ENCODE data around the gene TRAPPC12.

The TRAPPC12 gene

GRCh38 chr2:3470856-3471737 lies 91.6 kb downstream of the TRAPPC12 start:
- DNase-seq, result no peak

GRCh38 chr2:3472296-3472695 lies 92.8 kb downstream of the TRAPPC12 start:
- no peak for DNase-seq

DNA sequence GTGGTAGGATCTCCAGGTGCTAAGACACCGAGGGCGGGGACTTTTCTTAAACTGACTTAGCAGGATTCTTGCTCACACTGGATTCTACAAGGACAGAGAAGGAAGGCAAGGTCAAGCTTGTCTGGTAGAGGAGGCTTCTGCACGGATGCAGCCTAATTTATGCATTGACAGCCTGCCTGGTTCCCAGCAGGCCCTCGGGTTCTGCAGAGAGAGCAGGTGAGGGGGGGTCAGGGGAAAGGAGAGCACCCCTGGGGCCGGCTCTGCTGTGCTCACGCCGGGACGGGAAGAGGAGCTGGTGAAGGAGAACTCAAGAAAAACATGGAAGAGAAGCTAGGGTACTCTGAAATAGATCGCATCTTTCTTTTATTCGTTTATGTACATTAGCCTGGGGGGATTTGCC lies 93.5 kb downstream of the TRAPPC12 start:
- no peak for DNase-seq

DNA sequence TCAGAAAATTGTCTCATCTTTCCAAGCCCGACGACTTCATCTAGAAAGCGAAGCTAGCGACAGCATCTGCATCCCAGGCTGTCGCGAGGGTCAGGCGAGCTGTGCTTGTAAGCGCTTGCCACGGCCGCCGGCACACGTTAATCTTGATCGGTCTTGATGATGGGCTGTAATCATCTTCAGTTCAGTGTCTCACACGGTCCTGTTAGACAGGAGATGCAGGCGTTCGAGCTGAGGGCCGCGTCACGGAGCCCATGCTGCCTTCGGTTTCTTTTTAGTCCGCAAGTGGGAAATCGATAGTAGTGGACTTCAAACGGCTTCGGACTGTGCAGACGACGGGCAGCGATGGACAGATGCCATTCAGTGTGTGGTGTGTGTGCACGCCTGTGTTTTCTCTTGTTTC lies 96.3 kb downstream of the TRAPPC12 start:
- no peak for DNase-seq

GRCh38 chr2:3476321-3476984 lies 97.0 kb downstream of the TRAPPC12 start:
- no peak for DNase-seq

GRCh38 chr2:3476985-3477327 lies 97.5 kb downstream of the TRAPPC12 start:
- no peak for DNase-seq

GRCh38 chr2:3478846-3479385 lies 99.4 kb downstream of the TRAPPC12 start:
- DNase-seq, result no peak

DNA sequence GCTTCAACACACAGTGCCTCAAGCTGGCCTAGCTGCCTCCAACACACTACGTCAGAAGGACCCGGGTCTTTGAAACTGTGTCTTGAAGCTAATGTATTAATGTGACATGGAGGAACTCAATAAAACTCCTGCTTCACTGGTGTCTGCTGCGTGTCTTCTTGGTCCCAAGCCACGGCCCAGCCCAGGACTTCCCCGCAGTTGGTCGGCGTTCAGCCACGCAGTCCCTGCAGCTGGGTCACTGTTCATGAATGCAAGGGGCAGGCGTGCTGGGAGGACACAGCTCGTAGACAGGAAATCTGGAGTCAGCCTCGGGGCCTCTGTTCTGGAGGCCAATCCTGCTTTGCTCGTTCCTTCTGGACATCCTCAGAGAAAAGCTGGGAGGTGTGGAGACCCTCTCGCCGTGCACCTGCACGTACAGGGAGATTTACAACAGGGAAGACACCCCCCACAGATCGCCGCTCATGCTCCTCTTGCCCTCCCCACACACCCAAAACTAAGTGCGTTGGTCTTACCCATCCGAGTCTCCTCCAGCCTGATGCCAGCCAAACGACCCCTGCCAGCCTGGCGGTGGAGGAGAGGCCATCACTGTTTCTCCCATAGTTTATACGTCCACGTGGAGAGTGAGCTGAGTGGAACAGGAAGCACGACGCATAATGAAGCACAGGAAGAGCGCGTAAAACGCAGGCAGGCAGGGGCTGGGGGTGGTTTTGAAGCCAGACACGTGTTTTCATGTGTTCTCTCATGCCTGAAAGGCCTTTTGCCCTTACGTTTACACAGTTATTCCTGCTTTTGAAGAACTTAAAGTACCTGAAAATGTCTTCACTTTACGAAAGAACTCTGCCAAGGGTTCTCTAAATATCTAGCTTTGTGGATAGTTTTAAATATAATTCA lies 100.2 kb downstream of the TRAPPC12 start:
- DNase-seq, result no peak

DNA sequence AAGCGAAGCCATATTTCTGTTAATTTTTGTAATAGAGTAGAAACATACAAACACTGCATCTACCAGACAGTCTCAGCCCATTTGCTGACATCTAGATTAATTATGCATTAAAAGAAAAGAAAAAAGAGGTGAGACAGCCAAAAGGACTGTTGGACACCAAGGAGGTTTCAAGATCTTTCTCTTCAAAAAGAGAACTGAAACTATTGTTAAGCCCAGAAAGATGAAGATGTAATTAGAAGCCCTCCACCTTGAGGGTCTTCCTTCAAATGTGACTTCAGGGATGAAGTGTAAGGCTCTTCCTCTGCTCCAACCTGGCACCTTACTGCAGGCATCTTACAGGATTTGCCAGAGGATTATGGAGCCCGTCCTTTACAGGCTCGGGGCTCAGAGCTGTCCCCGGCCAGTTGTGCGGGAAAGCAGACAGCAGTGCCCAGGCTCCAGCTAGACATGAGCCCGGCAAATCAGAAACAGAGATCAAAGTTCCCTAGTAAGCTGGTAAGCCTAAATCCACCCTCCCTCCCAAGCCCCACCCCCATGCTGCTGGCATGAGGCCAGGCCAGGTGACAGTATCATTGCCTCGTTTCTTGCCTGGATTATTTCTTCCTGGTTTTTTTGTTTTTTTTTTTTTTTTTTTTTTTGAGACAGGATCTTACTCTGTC lies 101.0 kb downstream of the TRAPPC12 start:
- DNase-seq, result no peak

- DNase-seq, result no peak
Measured at GRCh38 chr2:3481011-3481400, 101.5 kb downstream of the TRAPPC12 start.

DNA sequence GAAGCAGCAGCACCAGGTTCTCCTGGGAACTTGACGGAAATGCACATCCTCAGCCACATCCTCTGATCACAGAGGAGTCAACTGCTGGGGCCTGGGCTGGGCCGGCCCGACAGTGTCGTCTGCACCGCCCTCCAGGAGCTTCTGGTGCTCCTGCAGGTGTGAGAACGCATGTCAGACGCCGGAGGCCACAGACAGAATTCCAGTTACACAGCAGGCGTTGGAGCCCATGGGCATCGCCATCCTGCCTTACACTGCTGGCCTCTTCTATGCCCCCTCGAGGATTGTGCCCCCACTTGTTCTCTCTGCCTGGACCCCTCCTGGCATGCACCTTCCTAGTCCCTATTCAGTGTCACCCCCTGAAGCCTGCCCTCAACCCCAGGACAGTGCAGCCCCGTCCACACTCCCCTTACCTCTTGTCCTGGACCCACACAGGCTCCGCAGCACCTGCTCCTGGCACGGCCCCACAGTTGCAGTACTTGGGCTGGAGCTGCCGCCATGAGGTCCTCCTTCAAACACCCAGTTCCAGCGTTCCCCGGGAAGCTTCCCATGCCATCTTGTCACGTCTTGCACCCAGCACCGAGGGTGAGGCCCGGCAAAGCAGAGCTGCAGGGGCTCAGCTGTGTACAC lies 102.4 kb downstream of the TRAPPC12 start:
- DNase-seq, result no peak

GRCh38 chr2:3482363-3482821 lies 102.9 kb downstream of the TRAPPC12 start:
- no peak for DNase-seq

- DNase-seq, result no peak
Measured at GRCh38 chr2:3483227-3483985, 103.9 kb downstream of the TRAPPC12 start.

DNA sequence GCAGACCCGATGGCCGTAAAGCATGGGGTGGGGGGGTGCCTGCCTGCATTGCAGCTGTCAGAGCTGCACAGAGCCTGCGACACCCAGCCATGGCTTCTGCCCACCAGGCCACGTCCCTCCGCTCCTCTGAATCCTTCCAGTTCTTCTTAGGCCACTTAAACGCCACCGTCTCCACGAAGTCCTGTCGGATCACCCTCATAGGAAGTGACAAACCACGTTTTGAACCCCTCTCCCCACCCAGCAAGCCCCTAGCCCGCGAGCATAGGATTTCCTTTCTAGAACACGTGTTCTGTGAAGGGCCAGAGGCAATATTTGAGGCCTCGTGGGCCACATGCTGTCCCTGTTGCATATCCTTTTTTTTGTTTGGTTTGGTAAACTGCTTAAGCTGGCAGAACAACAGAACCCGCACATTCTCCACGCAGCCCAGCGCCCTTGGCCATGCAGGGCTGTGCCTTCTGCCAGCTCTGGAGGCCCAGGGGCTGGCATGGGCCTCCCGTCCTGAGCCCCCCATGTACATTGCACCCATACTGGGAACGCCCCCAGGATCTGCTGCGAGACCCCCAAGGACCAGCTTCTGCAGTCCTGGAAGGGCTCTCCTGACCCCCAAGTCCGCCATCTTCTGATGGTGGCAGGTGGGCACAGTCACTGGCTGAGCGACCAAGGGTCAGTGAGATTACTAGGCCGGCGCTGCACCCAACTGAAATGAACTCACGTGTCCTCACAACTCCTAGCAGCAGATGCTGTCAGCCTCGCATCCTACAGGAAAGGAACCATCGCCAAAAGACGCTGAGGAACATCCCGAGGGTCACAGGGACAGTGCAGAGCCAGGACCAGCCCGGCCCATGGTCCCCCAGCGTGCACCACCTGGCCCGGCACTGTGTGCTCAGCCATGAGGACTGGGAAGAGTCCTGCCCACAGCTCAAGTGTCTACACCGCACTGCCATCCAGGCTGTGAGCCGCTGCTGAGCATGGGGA lies 104.8 kb downstream of the TRAPPC12 start:
- DNase-seq, result no peak

- no peak for DNase-seq
Measured at GRCh38 chr2:3485166-3485565, 105.7 kb downstream of the TRAPPC12 start.

DNA sequence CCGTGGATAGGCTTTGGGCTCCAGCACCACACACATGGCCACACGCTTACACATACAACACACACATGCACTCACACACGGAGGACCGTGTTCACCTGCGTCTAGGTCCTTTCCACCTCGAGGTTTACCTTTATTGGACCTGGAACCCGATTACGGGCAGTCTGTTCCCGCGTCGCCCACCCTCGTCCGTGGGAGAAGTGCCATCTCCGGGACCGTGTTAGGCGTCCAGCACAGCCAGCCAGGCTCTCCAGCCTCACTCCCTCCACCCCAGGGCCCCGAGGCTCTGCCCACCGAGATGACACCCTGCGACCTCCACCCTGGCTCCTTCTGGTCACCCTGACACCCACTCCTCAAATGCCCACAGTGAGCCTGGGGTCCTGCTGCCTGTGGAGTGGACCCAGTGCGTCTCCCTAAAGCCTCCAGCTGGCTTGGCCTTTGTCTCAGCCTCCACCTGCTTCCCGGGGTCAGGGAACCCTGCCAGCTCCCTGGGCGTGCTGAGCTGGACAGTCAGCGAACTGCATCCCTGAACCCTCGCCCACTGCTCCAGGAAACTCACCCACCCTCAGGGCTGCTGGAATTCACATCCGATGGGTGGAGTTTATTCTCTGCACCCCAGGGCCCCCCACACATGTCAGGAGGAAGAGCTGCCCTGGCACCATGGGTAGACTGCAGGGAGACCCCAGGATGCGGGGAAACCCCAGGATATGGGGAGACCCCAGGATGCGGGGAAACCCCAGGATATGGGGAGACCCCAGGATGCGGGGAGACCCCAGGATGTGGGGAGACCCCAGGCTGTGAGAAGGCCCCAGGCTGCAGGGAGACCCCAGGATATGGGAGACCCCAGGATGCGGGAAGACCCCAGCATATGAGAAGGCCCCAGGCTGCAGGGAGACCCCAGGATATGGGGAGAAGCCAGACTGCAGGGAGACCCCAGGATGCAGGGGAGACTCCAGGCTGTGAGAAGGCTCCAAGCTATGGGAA lies 106.8 kb downstream of the TRAPPC12 start:
- no peak for DNase-seq

DNA sequence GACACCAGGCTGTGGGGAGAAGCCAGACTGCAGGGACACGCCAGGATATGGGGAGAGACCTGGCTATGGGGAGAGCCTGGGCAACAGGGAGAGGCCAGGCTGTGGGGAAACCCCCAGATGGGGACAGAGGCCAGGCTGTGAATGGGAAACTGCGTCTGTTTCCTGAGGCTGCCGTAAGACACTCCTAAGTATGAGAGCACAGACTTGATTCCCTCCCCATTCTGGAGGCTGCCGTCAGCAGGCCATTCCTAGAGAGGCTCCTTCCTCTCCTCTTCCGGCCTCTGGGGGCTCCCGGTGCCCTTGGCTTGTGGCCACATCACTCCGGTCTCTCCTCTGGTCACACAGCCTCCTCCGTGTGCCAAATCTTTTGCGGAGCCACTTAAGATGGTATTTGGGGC lies 107.5 kb downstream of the TRAPPC12 start:
- no peak for DNase-seq

GRCh38 chr2:3487432-3487831 lies 107.9 kb downstream of the TRAPPC12 start:
- DNase-seq, result no peak

- DNase-seq, result no peak
Measured at GRCh38 chr2:3488061-3488531, 108.6 kb downstream of the TRAPPC12 start.

Data from activated CD4-positive, alpha-beta T cell treated with anti-CD3 and anti-CD28 coated beads, Interleukin-2, amount 50 U/mL, for 4 hours (primary cell).